A549 (cell line): Measurements from ENCODE around the gene FRY.

Source experiments
- ATOH8 ChIP-seq: fragments of 250-450 bp; sonication (Bioruptor Pico); IDR thresholded peaks from 2 replicates; pipeline ENCODE4 v1.5.0; 2020; ENCODE audit warnings: low read depth, mild to moderate bottlenecking, moderate library complexity
- BHLHE40 ChIP-seq: IDR thresholded peaks from 2 replicates; pipeline ENCODE4 v1.6.1; 2012; ENCODE audit warnings: low read depth, low read length, inconsistent platforms
- CTCF ChIP-seq: fragments of >200 bp; sonication (Bioruptor Twin); formaldehyde crosslinking; IDR thresholded peaks from 3 replicates; pipeline ENCODE4 v1.5.1; 2016
- EP300 ChIP-seq, 2 experiments: fragments of >200 bp; sonication (Bioruptor Twin); formaldehyde crosslinking; IDR thresholded peaks; 2 replicates in 1 of 2; 3 replicates in 1 of 2; pipeline ENCODE4 v1.6.1; 2016 to 2017
- HMGXB4 ChIP-seq: fragments of 250-450 bp; sonication (Bioruptor Pico); IDR thresholded peaks from 2 replicates; pipeline ENCODE4 v1.5.0; 2021; ENCODE audit warnings: mild to moderate bottlenecking, moderate library complexity, borderline replicate concordance
- JUN ChIP-seq, 2 experiments: fragments of >200 bp; sonication (Bioruptor Twin); formaldehyde crosslinking; IDR thresholded peaks; 2 replicates in 1 of 2; 3 replicates in 1 of 2; pipeline ENCODE4 v1.6.1; 2016 to 2017
- KDM5A ChIP-seq: fragments of 200-600 bp; sonication (generic); IDR thresholded peaks from 2 replicates; pipeline ENCODE4 v1.6.1; 2016; ENCODE audit warnings: antibody characterized with exemption, mild to moderate bottlenecking
- MYC ChIP-seq: IDR thresholded peaks from 2 replicates; pipeline ENCODE4 v1.6.1; 2012; ENCODE audit warnings: mild to moderate bottlenecking, inconsistent platforms, low read length, improper control_type of control experiment, borderline replicate concordance
- PBX3 ChIP-seq: IDR thresholded peaks from 2 replicates; pipeline ENCODE4 v1.6.1; 2012
- REST ChIP-seq: fragments of 200-600 bp; sonication (generic); IDR thresholded peaks from 2 replicates; pipeline ENCODE4 v1.6.1; 2016; ENCODE audit warnings: antibody characterized with exemption, mild to moderate bottlenecking, moderate library complexity
- SMC3 ChIP-seq: fragments of >200 bp; sonication (Bioruptor Twin); formaldehyde crosslinking; IDR thresholded peaks from 3 replicates; pipeline ENCODE4 v1.6.1; 2018; ENCODE audit warnings: inconsistent platforms

- TF ChIP-seq BHLHE40 (no peak), SMC3 (no peak), PBX3 (no peak), REST (no peak), JUN (IDR thresholded peaks at IDR 0.05) (no peak), HMGXB4 (no peak), EP300 (IDR thresholded peaks at IDR 0.05) (no peak), CTCF (no peak), KDM5A (no peak), ATOH8 (CRISPR knock-in tag) (no peak), MYC (no peak)
These were observed 6.8 kb upstream of the FRY start for GRCh38 chr13:32024750-32025149.
